HG02623 (cell line): ENCODE measurements around the gene HOXA5.

Source experiments
- ATAC-seq: cut with Tn5 transposase; IDR thresholded peaks from one replicate; pipeline ENCODE4 v1.9.1; 2021; ENCODE audit warnings: moderate library complexity; ENCODE audit not compliant: unreplicated experiment

Gene HOXA5

DNA sequence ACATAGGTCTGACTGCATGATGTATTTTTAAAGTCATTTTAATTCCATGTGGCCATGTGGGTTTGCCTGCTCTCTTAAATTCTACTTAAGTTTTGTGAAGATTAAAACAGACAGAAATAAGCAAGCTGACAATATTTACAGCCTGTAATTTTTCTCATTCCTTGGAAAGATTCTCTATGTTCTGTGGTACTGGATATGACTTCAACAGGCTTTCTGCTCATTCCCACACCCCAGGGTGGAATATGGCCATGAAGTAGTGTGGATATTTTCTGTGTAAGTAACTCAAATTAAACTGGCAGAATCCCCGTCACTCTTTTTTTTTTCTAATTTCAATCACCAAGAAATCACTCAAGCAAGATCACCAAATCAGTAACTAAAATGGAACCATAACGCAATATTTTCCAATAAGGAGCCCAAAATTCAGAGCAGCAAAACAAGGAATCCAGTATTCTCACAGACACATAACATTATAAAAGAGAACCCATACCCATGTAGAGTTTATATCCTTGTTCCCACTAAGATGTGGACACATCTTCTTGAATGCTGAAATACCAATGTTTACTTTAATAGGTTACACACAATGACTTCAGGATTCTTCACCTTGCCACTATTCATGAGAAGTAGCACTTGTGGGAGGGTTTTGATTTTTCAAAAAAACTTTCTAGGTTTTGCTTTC, 5.7 kb downstream of the HOXA5 start:
- no peak for ATAC-seq

DNA sequence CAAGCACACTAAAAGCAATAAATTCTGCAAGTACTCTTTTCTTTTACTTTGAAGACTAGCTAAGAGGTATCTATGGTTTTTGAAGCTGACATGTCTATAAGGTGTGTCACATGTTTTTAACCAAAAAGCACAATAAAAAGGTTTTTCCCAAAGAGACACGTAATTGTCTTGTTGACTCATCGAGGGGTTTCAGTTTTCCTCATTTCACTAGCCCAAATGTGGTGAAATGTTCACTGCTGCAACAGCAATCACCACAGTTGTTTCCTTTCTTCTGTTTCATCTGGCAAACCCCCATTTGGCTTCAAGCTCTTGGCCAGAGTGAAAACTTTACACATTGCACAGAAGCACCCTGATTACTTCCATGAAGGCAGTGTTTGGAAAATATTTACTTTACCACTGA, 9.1 kb downstream of the HOXA5 start:
- no peak for ATAC-seq

DNA sequence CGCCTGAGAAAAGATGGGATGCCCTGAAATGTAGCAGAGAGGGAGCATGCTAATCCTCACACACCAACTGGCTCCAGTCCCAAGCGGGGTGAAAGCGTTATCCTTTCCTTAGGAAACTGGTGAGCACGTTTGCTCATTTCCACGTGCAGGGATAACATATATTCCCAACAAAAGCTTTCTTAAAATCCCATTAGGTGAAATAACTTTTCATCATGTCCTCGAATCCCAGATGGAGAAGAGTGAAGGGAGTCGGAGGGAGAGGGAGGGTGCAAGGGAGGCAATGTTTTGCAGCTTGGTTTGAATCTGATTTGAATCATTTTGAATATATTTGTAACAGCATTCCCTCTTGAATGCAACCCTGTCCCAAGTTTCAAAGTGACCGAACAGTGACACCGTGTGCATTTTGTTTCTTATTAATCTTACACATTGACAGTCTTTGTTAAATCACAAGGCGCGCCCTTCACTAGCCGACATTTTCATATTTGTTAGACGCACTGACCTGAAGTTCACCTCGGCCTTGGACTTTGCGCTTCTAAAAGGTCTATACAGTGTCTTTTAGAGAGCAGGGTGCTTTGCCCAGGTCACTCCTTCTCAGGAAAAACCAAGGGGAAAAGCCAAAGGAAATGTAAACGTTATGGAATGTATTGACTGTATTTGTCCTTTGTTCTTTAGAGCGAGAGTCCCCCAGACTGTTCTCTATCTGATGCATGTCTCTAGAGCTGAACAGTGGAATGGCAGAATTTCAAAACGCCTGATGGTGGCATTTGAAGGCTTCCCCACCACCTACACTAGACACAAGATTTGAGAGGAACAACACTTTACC, 9.9 kb downstream of the HOXA5 start:
- no peak for ATAC-seq

DNA sequence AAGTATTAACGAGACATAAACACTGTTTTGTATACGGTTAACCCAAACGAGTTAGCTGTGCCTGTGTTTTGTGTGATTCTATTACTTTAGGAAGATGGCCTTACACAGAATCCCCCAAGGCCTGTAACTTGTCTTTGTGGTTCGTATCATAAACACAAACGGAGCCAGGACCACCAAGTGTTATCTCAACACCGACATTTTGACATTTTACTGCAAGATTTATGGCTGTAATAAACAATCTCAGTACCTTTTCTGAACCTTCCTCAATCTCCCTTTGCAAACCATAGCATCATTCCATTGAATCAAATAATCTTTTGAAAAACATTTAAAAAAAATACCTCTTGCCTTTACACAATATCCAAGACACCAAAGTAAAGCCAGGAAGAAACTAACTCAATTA, 10.5 kb downstream of the HOXA5 start:
- no peak for ATAC-seq

DNA sequence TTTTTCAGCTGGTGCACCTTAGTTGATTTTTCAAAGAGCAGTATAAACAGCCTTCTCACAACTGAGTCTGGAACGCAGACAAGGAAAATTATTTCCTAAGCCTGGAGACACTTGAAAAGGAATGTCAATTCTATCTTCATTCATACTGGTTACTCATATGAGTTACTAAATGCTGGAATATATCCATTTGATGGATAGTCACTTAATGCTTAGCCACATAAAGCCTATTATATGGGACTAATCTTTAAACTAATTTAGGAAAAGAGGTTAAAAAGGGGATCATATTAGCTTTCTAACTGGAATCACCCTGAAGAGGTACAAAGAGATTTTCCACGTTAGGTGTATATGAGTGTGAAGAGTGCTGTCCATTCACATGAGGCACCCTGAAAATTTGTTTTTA, 11.3 kb downstream of the HOXA5 start:
- no peak for ATAC-seq

DNA sequence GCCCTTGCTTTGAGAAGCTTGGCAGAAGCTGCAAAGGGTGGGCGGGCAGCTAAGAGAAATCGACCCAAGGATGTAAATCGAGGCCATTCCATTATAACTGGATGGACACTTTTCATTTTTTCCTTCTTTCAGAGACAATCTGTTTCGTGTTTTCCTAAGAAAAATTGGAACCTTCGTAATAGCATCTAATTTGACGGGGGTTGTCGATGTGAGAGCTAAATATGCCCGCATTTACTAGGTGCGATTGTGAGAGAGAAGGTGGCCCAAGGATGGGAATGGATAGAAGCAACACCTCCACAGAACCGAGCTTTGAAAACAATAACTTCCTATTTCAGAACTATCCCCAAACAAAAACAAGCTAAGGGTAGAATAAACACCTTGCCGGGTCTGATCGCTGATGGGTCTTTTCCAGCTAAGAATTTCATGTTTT, 12.1 kb downstream of the HOXA5 start:
- no peak for ATAC-seq

DNA sequence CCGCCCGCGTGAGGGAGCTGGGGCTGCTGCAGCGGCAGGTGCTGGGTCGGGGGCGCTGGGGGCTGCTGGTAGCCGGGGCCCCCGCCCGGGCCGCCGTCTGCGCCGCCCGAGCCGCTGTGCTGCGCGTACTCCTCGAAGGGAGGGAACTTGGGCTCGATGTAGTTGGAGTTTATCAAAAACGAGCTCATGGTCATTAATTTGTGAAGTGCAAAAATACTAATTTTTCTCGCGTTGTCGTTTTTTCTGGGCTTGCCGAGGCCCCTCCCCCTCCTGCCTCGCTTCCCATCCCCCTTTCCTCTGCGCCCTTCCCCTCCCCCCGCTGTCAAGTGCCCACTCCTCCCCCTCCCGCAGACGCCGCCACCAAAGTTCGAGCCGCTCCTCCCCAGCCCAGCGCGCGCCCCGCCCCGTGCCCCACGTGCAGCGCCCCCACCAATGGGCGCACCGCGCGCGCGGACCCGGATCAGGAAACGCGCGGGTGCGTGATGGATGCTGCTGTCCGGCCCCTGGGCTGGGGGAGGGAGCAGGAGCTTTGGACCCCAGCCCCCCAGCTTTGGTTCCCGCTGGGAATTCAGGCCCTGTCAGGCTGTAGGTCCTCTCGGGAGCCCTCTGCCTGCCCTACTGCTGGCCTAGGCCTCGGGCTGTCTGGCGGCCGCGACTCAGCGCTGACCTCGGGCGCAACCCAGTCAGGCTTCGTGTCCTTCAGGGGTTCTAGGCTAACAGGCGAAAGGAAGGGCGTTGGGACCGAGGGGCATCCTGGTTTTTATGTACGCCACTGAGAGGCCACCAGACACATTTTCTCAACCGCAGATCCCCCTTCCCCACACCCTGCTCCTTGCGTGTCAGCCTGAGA, 12.7 kb downstream of the HOXA5 start, which contains the start of gene HOXA4:
Gene HOXA4, minus strand, starts transcription at position 218 of the 850 bp plus-strand sequence. Its CDS starts 24 bp downstream, at position 194.
- no peak for ATAC-seq

DNA sequence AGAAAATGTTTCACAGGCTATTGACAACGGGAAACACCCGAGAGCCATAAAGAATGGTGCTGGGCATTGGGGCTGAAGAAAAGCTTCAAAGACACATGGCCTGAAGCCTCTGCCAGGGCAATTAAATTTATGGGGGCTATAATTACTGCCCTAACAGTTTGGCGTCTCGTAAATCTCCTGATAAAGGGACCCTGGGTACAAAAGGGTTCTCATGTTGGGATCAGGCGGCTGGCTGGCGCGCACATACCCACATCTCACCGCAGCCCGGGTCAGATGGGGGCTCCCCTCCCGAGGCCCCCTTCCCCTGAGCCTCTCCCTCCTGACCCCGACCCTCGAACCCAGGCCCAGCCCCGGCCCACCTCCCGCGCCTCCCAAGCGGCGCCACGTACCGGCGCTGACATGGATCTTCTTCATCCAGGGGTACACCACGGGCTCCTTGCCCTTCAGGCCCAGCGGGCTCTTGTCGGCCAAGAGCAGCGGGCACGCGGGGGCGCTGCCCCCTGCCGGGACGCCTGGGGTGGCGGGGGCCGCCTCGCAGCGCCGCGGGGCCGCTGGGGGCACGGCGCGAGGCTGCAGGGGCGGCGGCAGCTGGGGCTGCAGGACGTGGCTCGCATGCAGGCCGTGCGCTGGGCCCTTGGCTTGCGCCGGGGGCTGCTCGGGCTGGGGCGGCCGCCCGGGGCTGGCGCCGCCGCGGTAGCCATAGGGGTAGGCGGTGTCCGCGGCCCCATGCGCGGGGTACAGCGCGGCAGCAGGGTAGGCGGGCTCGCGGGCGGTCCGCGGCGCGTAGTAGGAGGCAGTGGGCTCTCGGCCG, 13.5 kb downstream of the HOXA5 start:
- ATAC-seq, result no peak

DNA sequence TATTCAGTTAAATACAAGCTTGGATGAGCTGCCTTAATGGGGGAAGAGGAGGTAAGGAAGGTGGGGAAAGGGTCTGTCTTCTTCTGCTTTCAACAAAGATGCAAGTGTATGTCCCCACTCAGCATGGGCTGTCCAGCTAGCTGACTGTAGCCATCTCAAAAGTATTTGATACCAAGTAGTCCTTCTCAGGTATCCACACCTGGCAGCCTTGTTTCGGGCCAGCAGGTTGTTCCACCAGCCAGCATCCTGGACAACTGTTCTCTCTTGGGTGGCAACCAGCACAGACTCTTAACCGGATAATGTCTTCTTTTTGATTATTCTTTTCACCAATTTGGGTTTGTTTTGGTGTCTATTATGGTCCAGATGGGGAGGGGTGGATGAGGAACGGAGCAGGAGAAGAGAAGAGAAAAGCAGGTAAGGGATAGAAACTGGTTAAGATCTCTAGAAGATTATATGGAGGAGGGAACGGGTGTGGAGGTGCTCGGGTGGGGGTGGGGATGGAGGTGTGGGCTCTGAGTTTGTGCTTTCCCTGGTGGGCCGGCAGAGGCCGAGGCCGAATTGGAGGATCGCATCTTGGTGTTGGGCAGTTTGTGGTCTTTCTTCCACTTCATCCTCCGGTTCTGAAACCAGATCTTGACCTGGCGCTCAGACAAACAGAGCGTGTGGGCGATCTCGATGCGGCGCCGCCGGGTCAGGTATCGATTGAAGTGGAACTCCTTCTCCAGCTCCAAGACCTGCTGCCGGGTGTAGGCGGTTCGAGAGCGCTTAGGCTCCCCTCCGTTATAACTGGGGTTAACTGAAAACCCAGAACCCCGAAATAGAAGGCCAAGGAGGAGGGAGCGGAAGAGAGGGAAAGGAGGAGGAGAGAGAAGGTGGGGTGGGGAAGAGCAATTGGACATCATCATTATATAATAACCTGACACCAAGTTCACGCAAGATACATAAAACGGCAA, 14.4 kb downstream of the HOXA5 start:
- ATAC-seq, result no peak

DNA sequence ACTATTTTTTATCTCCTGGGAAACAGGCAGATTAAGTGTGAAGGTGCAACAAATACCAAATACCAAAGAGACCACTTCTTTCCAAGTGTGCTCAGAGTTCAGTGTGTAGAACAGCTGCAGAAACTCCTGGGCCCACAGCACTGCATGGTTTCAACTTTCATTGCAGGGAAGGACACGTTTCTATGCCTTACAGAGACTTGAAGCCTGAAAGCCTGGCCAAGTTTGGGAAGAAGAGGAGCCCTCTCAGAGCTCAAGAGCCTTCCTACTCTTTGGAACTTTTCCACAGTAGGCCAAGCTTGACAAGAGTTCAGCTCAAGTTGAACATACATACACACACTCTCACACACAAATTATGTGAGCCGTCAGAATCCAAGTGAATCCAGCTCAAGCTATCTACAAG, 15.4 kb downstream of the HOXA5 start:
- no peak for ATAC-seq

DNA sequence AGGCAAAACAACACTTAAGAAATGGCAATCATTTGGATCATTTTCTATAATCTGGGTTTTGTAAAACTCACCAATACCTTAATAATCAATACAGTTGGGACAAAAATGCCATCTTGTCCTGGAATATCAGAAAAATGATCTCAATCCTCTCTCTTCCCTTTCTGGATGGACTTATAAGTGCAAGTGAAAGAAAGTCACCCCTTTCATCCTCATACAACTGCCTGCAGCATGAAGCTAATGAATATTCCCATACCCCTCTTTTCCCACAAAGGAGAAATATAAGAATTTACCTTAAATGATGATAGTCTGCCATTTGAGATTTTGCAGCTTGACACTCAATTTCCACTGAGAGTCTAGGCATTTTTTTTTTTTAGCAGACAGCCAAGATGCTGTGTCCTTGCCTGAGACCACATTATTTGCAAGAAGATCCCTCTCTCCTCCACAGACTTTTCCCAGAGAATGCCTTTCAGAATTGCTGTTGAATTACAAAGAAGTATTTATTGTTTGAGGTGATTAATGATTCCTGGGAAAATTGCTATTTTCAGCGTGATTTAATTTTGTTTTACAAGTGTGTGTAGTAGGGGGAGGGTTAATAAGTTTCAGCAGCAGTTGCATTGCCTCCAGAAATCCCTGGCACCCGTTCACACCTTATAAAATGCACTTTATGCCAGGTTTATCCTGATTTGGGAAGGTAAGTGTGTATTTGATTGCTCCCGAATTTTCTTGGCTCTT, 16.7 kb downstream of the HOXA5 start:
- no peak for ATAC-seq

DNA sequence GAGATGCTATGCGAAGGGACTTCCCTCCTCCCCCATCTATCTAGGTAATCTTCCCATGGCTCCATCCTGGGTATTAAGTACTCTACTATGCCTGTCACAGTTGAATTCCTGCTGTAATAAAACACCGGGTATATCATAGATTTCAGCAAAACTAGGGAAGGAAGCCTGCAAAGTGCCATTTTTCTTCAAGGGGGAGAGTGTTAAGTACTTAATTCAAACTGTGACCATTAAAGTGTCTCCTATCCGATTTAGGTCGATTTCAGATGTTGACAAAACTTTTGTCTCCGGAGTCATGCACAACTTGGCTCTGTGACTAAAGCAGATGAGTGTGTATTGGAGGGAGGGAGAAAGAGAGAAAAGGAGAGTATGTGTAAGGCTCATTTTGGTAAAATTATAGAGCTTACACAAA, 17.5 kb downstream of the HOXA5 start:
- ATAC-seq, result no peak

DNA sequence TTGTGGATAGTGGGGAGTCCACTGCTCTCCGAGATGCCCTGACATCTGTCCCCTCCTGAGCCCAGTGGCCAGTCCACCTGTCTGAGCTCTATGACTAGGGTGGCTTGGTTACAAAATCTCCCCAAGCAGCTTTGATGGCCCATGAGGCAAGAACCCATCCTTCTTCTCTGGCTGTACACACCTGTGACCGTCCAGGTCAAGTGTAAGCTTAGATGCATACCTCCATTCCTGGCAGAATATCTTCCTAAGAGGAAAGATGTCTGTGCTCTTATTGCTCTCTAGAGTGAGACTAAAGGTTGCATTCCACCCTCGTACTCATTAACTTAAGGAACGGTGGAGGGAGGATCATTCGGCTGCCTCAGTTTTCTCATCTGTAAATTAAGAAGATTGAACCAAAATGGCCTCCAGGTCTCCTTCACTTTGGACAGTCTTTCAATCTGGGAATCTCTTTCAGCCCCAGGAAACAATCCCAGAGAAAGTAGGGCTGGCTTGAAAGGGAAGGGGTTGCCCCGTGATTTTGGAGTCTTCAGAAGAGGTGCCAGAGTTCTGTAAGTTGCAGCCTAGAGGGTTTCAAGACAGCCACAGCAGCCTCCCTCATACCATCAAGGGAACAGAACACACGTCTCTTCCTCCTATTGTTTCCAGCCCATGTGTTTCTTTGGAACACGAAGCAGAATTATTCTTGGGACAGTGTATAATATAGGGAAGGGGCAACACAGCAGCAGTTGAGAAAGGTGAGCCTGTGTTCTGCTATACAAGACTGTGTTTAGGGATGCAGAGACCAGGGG, 18.4 kb downstream of the HOXA5 start:
- ATAC-seq, result no peak

DNA sequence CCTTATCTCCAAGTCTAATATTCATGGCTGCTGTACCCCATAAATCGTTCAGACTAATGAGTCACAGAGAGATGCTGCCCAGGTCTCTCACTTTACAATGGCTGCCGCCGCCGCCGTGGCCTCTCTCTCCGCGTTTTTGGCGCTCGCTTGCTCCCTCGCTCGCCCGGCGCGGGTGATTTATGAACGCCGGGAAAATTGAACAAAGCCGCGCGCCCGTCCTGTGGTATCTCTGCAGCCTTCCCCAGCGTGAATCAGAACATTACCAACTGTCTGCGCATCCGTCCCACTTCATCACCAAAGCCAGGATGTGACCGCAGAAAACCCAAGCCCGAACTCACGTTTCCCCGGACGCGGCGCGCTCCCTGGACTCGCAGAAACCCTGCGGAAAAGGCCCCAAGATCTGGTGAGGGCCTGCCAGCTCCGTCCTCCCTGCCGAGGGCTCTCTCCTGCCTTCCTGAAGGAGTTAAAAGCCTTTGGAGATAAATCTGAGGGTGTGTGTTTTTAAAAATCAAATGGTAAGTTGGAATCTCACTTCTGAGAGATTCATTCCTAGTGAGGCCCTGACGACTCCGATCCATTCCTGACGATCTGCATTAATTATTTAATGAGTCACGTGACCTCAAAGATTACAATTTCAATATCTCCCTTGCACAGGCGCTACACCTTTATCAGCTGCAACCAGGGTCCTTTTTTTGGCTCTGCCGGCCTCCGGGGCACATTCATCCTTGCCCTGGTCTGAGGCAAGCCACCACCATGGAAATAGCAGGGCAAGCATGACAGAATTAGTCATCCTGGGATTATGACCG, 19.2 kb downstream of the HOXA5 start:
- no peak for ATAC-seq

DNA sequence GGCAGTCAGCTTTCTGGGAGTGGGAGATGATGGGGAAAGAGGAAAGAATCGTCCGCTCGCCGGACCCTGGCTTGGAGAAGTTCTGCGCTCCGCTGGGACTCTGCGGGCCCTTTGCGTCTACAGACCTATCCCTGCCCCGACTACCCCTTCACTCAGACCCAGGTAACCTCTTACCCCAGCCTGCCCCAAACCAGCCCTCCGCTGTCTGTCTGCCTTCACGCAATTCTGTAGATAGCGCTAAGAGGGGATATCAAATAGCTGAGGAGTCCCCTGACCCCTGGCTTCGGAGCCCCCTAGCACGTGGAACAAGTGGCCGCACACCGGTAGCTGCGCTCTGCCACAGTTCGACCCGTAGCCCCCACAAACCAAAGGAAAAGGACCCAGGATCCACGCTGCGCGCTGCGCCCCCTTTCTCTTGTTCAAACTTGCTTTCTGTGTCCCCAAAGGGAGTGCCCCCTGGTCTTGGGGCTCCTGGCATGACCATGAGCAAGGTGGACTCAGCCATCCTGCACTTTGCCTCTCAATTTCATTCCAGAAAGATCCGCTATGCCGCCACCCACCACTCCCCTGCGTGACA, 19.9 kb downstream of the HOXA5 start:
- ATAC-seq, result no peak

DNA sequence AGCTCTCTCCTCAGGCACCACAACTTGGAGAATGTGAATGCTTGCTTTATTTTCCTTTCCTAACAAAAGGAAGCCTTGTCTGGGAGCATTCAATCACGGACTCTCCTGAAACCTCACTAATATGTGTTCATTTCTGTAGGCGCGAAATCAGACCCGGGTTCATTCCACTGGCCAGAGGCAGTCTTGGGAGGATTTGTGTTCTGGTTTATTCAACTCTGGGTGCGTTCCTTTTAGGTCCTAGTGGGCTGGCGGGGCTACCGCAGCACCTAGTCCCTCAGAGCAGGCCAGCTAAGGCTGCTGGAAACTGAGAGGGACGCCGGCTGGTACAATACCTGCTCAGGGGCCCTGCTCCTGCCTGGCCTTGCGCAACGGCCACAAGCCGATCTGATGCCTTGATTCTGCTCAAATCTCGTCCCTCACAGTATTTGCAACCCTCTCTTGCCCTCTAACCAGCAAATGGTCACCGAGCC, 20.4 kb downstream of the HOXA5 start:
- no peak for ATAC-seq
